Measurements from ENCODE around the gene CCDC141.
"Not testable (repeated sequence)": the region's sequence is repeated elsewhere in the genome, so short reads cannot be mapped to it uniquely, and the experiment has no call there.

Gene CCDC141

GRCh38 chr2:179049546-179050311 lies at the start of gene CCDC141:
Gene CCDC141, minus strand, starts transcription at chr2:179050137. Its CDS starts 196 bp downstream, at chr2:179049941.
- DNase-seq (ENCODE audit: low read depth) = no peak

DNA sequence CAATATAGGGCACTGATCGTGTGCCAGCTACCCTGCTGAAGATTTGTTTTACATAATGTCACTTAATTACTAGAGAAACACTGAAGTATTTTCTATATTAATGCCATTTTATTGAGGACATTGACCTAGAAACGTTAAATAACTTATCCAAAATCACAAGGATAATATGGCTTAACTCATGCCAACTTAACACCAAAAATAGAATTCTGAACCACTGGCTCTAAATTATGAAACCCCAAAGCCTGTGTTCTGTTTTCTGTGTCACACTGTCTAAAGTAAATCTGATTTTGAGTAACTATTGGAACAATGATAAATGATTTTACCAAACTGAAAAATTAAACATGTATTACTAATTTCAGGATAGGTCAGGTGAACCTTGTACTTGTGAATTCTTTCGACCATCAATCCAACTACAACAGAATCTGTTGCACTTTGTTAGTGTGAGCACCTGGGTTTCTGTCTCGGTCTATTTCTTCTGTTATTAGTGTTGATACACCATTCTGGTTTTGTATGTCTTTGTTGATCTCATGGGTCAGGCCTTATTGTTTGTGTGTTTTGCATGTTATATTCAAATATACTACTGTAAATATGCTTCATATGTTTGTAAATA lies 48.2 kb upstream of the CCDC141 start:
- no peak for DNase-seq (ENCODE audit: low read depth)

GRCh38 chr2:179097131-179097530 lies 47.2 kb upstream of the CCDC141 start:
- DNase-seq (ENCODE audit: low read depth) = no peak

DNA sequence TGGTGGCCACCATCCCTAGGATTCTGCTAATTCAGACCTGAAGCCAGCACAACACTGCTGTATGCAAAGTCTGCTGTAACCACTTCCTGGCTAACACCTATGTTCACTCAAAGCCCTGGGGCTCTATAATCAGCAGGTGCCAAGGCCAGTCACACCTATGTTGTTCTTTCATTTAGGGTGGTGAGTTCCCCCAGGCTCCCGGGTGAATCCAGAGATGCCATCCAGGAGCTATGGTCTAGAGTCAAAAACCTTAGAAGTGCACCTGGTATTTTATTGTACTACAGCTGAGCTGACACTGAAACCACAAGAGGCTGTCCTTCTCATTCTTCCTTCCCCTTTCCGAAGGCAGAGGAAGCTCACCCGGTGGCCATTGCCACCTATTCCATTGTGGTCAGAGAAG lies 46.2 kb upstream of the CCDC141 start:
- no peak for DNase-seq (ENCODE audit: low read depth)

DNA sequence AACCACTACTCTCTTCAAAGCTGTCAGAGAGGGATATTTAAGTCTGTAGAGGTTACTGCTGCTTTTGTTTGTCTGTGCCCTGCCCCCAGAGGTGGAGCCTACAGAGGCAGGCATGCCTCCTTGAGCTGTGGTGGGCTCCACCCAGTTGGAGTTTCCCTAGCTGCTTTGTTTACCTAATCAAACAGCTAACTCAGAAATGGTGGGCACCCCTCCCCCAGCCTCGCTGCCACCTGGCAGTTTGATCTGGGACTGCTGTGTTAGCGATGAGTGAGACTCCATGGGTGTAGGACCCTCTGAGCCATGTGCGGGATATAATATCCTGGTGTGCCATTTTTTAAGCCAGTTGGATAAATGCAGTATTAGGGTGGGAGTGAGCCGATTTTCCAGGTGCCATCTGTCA lies 43.0 kb upstream of the CCDC141 start:
- not testable (repeated sequence) for DNase-seq (ENCODE audit: low read depth)

DNA sequence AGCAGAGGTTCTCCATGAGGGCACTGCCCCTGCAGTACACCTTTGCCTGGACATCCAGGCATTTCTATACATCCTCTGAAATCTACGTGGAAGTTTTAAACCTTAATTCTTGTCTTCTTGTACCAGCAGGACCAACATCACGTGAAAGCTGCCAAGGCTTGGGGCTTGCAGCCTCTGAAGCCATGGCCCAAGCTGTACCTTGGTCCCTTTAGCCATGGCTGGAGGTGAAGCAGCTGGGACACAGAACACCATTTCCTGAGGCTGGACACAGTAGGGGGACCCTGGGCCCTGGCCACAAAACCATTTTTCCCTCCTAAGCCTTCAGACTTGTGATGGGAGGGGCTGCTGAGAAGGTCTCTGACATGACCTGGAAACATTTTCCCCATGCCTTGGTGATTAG lies 32.8 kb upstream of the CCDC141 start:
- DNase-seq (ENCODE audit: low read depth) = no peak

DNA sequence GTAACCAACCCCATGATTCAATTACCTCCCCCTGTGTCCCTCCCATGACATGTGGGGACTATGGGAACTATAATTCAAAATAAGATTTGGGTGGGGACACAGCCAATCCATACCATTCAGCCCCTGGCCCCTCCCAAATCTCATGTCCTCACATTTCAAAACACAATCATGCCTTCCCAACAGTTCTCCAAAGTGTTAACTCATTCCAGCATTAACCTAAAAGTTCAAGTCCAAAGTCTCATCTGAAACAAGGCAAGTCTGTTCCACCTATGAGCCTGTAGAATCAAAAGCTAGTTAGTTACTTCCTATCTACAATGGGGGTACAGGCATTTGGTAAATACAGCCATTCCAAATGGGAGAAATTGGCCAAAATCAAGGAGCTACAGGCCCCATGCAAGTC lies 32.0 kb upstream of the CCDC141 start:
- no peak for DNase-seq (ENCODE audit: low read depth)

DNA sequence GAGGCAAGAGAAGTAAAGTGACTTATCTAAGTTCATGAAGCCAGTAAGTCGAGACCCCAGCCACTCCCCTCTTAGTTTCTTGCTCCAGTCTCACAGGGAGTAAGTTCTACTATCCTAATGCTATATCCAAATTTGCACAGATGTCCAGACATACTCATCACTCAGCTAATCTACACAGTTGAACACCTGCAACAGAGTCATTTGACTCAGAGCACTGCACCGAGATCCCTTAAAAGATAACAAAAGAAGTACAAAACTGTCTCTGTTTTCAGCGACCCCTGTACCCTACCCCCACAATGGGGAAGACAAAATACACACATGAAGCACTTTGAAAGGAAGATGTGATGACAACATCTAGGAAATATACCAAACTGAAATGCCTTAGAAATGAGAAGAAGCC lies 22.6 kb upstream of the CCDC141 start:
- no peak for DNase-seq (ENCODE audit: low read depth)

DNA sequence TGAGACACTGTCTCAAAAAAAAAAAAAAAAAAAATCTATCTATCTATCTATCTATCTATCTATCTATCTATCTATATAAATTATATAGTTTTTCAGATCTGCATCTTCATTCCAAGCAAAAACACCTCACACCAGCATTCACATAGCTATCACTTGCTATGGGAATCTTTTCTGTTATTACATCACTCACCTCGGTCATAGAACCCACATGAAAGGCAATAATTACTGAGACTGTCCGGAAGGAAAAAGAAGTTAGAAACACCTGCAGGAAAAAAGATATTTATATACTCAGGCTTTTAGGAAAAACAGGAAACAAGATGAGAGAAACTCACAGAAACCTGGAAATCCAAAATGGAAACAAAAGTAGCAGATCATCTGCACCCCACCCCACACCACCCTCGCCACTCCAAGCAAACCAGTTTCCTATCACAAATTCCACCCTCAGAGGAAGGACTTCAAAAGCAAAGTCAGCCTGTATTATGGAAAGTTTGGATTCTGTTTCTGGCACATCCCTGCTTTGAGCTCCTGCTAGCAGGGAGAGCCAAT lies 21.9 kb upstream of the CCDC141 start:
- DNase-seq (ENCODE audit: low read depth) = no peak

DNA sequence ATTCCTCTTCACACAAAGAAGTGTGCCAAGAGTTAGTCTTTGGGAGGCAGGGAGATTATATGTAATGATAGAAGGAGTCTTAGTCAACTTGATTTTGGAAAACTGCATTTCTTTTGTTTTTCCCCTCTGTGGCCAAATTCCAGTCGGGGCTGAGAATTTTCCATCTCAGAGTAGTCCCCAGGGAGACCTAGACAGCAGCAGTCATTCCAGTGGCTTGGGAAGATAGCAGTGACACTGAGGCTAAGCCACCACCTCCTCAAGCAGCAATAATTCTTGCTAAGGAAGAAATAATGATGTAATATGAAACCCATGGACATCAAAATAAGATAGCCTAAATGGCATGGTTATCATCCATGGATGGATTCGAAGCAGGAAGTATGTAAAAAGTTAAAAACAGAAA lies 21.0 kb upstream of the CCDC141 start:
- DNase-seq (ENCODE audit: low read depth) = no peak

- no peak for DNase-seq (ENCODE audit: low read depth)
Observed at GRCh38 chr2:179069685-179070084, 19.7 kb upstream of the CCDC141 start.

DNA sequence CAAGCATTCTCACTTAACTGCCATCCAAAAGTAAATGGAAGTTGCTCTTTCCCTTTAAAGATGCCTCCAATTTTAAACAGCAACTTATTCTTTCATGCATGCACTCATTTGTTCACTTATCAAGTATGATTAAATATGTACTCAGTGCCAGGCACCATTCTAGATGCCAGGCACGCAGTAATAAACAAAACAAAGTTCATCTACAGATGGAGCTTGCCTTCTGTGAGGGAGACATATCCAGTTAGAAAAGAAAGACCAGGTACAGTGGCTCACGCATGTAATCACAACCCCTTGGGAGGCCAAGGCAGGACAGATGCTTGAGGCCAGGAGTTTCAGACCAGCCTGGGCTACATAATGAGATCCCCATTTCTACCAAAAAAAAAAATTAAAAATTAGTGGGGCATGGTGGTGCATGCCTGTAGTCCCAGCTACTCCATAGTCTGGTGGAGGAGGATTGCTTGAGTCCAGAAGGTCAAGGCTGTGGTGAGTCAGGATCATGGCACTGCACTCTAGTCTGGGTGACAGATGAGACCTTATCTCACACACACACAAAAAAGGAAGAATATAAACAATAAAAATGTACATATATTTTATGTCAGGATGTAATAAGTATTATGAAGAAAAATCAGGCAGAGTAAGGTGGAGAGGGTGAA lies 19.2 kb upstream of the CCDC141 start:
- DNase-seq (ENCODE audit: low read depth) = no peak

- no peak for DNase-seq (ENCODE audit: low read depth)
Observed at GRCh38 chr2:179059026-179059700, 9.2 kb upstream of the CCDC141 start.

DNA sequence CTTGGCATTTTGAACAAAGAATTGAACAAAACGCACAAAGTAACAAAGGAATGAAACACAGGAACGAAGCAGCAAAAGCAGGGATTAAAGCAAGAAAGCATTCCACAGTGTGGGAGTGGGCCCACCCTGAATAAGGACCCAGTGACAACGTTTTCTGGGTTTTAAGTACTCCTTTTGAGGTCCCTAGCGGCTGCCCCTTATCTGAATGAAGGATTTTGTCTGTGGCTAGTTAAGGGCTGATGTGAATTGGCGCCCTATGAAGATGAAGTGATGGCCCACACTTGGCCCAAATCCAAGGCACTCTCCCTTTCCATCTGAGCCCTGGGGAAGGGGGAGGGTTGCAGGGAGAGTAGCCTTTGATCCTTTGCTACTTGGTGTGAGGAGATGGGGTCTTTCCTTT lies 7.8 kb upstream of the CCDC141 start:
- no peak for DNase-seq (ENCODE audit: low read depth)

GRCh38 chr2:179053568-179053967 lies 3.6 kb upstream of the CCDC141 start:
- not testable (repeated sequence) for DNase-seq (ENCODE audit: low read depth)

DNA sequence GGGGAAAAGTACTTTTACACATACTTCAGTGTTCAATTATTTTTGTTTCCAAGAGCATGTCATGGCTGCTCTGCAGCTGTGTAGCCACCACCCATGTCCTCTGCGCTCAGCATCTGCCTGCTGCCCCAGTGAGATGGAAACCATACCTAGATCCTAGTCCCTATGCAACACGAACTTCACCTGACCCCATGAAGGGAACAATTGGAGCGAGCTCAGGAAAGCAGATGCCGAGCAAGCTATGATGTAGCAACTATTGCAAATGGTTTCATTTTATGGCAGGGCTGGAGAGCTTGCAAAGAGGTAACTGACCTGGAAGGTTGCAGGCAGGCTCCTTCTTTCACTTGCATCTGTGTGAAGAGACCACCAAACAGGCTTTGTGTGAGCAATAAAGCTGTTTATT lies 1.3 kb upstream of the CCDC141 start:
- DNase-seq (ENCODE audit: low read depth) = no peak

DNA sequence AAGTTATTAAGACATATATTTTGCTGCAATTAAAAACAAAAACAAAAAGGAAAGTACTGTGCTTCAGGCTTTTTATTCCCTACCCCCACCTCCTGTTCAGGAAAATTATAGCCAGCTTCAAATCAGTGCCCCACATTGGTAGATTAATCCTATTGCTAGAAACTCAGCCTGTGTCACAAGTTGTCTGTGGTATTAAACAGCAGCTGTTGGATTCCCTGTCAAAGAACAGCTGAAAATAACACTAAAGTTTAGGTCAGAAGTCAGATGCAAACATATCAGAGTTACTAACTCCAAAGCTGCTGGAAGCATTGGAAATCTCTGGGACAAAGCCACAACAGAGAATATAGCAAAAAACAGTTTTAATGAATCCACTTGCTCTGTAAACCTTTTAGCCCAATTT lies 818 bp upstream of the CCDC141 start:
- no peak for DNase-seq (ENCODE audit: low read depth)

DNA sequence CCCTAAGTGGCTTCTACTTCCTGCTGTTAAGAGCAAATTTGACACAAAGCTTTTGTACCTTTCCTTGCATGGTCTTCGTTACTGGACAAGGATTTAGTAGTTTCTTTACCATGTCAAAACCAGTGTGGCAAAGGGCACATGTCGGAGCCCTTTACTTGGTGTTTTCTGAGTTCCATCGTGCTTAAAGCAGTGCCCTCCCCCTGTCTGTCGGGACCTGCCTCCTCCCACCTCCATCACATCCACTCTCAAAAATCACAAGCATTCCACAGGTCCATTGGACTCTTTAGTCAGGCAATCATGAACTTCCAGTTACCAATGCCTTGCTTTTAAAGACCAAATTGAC lies 763 bp downstream of the CCDC141 start:
- no peak for DNase-seq (ENCODE audit: low read depth)

DNA sequence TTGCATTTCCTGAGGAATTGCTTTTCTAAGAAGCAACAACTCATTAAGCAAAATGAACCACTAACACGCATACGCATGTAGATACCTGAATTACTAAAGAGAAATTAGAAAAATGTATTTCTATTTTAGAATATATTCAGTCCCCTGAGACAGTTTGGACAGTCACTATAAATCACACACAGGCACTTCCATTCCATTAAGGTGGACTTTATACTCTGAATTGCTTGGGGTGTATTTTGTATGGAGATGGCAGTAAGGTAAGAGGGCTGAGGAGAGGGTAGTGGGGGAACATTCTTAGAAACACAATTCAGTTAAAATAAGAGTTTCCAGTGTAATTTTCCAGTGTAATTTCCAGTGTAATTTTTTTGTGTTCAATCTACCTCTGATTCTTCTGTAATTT lies 1.8 kb downstream of the CCDC141 start:
- no peak for DNase-seq (ENCODE audit: low read depth)

DNA sequence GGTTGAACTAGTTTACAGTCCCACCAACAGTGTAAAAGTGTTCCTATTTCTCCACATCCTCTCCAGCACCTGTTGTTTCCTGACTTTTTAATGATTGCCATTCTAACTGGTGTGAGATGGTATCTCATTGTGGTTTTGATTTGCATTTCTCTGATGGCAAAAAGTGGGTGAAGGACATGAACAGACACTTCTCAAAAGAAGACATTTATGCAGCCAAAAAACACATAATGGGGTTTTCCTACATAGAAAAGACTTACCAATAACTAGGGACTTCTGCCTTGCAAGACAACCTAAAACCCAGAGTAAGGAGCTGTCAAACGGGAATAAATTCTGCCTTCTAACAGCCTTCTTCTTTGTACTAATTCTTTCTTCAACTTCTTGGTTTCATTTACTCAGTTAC lies 4.3 kb downstream of the CCDC141 start:
- not testable (repeated sequence) for DNase-seq (ENCODE audit: low read depth)

DNA sequence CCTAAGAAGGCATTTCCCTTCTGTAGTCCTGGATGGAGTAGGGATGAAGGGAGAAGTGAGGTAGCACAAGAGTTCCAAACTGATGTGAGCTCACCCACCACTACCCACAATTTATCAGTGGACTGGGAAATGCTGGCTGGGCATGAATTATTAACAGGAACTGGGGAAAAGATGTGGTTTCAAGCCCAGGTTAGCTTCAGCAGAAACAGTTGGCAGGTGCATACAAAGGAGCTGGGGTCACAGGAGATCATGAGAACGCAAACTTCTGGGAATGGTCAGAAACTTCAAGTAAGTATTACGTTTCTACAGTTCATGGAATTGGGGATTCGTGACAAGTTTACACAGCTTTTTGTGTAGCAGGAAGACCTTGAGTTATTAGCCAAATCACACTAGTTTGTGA lies 5.4 kb downstream of the CCDC141 start:
- DNase-seq (ENCODE audit: low read depth) = no peak

- DNase-seq (ENCODE audit: low read depth) = no peak
Observed at GRCh38 chr2:179037807-179038206, 12.1 kb downstream of the CCDC141 start.
